Measurements from ENCODE around the gene PHACTR3. TPM values are rescaled to one million over a fixed set of nuclear protein-coding genes. Genes with fewer than 3 reads are reported as not detected.

PHACTR3 gene
- total and polyA plus RNA-seq, 4 donors = 0.14 to 0.42 (median 0.17) TPM

- 64% methylated on average over 5 of the region's 5 CpGs for WGBS
- H3K27ac ChIP-seq (ENCODE audit: low read depth in 1 of 2, low read length in 2 of 2) = no peak overlapping the region
- no peak for DNase-seq (ENCODE audit: low spot score)
- H3K4me1 ChIP-seq (ENCODE audit: control insufficient read depth in 4 of 4, insufficient read depth in 4 of 4, low read length in 3 of 4) = no peaks in the 10 kb centered on the region
- no peak overlapping the region for H3K9ac ChIP-seq (ENCODE audit: low read depth in 1 of 2, low read length in 2 of 2)
- no peak for TF ChIP-seq FOXA1 (IDR thresholded peaks at IDR 0.05)
- no peak for TF ChIP-seq RAD21 (IDR thresholded peaks at IDR 0.05)
- TF ChIP-seq, protein P1, sequence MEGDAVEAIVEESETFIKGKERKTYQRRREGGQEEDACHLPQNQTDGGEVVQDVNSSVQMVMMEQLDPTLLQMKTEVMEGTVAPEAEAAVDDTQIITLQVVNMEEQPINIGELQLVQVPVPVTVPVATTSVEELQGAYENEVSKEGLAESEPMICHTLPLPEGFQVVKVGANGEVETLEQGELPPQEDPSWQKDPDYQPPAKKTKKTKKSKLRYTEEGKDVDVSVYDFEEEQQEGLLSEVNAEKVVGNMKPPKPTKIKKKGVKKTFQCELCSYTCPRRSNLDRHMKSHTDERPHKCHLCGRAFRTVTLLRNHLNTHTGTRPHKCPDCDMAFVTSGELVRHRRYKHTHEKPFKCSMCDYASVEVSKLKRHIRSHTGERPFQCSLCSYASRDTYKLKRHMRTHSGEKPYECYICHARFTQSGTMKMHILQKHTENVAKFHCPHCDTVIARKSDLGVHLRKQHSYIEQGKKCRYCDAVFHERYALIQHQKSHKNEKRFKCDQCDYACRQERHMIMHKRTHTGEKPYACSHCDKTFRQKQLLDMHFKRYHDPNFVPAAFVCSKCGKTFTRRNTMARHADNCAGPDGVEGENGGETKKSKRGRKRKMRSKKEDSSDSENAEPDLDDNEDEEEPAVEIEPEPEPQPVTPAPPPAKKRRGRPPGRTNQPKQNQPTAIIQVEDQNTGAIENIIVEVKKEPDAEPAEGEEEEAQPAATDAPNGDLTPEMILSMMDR (IDR thresholded peaks at IDR 0.05; ENCODE audit: low read depth, low read length, missing input control) = no peak
- no peak for TF ChIP-seq HNF4G (IDR thresholded peaks at IDR 0.05)
- no peak for TF ChIP-seq SP1 (IDR thresholded peaks at IDR 0.05)
- no peak for TF ChIP-seq RXRA (IDR thresholded peaks at IDR 0.05)
- no peak for TF ChIP-seq EGR1 (IDR thresholded peaks at IDR 0.05; ENCODE audit: low read depth in 2 of 2)
- TF ChIP-seq, protein P2, sequence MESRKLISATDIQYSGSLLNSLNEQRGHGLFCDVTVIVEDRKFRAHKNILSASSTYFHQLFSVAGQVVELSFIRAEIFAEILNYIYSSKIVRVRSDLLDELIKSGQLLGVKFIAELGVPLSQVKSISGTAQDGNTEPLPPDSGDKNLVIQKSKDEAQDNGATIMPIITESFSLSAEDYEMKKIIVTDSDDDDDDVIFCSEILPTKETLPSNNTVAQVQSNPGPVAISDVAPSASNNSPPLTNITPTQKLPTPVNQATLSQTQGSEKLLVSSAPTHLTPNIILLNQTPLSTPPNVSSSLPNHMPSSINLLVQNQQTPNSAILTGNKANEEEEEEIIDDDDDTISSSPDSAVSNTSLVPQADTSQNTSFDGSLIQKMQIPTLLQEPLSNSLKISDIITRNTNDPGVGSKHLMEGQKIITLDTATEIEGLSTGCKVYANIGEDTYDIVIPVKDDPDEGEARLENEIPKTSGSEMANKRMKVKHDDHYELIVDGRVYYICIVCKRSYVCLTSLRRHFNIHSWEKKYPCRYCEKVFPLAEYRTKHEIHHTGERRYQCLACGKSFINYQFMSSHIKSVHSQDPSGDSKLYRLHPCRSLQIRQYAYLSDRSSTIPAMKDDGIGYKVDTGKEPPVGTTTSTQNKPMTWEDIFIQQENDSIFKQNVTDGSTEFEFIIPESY (IDR thresholded peaks at IDR 0.05) = no peak
- no peak for TF ChIP-seq JUND (IDR thresholded peaks at IDR 0.05)
- TF ChIP-seq GABPA (IDR thresholded peaks at IDR 0.05 in 1 of 2, conservative IDR thresholded peaks at IDR 0.05 in 1 of 2) = no peak
- H3K27me3 ChIP-seq (ENCODE audit: control insufficient read depth in 4 of 4, insufficient read depth in 4 of 4, low read length in 3 of 4) = peaks cover 0 to 4% (median 1%) of the 10 kb centered on the region in 4 donors
- H3K36me3 ChIP-seq (ENCODE audit: control insufficient read depth in 4 of 4, insufficient read depth in 3 of 4, low read depth in 1 of 4, low read length in 3 of 4) = no peaks in the 10 kb centered on the region
- H3K4me3 ChIP-seq (ENCODE audit: low read depth in 1 of 3, low read length in 3 of 3) = no peak overlapping the region
- H3K9me3 ChIP-seq (ENCODE audit: control insufficient read depth in 4 of 4, low read length in 3 of 4) = no peaks in the 10 kb centered on the region
Measured at GRCh38 chr20:59723108-59723500, 118.8 kb downstream of the PHACTR3 start.

DNA sequence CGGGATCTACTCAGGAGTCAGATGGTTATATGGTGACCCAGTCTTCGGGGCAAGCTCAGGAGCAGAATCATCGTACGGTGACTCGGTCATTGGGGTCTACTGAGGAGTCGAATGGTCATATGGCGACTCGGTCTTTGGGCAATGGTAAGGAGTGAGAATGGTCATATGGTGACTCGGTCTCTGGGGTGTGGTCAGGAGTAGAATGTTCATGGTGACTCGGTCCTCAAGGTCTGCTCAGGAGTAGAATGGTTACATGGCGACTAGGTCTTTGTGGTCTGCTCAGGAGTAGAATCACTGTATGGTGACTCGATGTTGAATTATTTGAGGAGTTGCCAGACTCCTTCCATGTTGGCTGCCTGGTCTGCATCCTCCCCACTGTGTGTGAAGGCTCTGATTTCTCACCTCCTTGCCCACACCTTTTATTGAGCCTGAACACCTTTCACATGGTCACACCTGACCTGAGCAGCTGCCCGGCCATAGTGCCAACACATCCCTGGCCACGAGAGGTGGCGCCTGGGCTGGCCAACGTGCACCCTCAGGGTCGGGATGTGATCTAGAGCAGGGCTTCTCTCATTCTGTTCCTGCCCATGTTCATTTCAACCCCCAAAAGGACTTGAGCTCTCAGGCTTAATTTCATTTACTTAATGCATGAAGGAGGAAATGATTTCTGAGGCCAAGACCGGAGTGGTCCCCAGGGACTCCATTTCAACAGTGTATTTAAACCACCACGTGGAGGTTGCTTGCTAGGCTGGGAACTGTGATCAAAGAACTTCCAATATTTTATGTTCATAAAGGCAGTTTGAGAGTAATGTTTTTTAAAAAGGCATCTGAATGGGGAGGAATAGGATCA is 119.5 kb downstream of the PHACTR3 start:
- 78% methylated on average over 19 of the region's 19 CpGs for WGBS
- peaks cover 0 to 4% (median 1%) of the 10 kb centered on the region in 4 donors for H3K27me3 ChIP-seq (ENCODE audit: control insufficient read depth in 4 of 4, insufficient read depth in 4 of 4, low read length in 3 of 4)
- H3K36me3 ChIP-seq (ENCODE audit: control insufficient read depth in 4 of 4, insufficient read depth in 3 of 4, low read depth in 1 of 4, low read length in 3 of 4) = no peaks in the 10 kb centered on the region
- H3K27ac ChIP-seq (ENCODE audit: low read depth in 1 of 2, low read length in 2 of 2) = no peak overlapping the region
- no peaks in the 10 kb centered on the region for H3K4me1 ChIP-seq (ENCODE audit: control insufficient read depth in 4 of 4, insufficient read depth in 4 of 4, low read length in 3 of 4)
- TF ChIP-seq YY1 (IDR thresholded peaks at IDR 0.05) (no peak), GABPA (IDR thresholded peaks at IDR 0.05 in 1 of 2, conservative IDR thresholded peaks at IDR 0.05 in 1 of 2) (no peak), TAF1 (conservative IDR thresholded peaks at IDR 0.05) (no peak), RXRA (IDR thresholded peaks at IDR 0.05) (no peak), RAD21 (IDR thresholded peaks at IDR 0.05) (no peak), HNF4G (IDR thresholded peaks at IDR 0.05) (no peak), MAX (IDR thresholded peaks at IDR 0.05) (no peak), FOXA2 (IDR thresholded peaks at IDR 0.05) (no peak), NR2F2 (IDR thresholded peaks at IDR 0.05) (no peak), SP1 (IDR thresholded peaks at IDR 0.05) (no peak), JUND (IDR thresholded peaks at IDR 0.05) (no peak), ATF3 (IDR thresholded peaks at IDR 0.05) (no peak), FOXA1 (IDR thresholded peaks at IDR 0.05) (no peak)
- TF ChIP-seq, protein P3, sequence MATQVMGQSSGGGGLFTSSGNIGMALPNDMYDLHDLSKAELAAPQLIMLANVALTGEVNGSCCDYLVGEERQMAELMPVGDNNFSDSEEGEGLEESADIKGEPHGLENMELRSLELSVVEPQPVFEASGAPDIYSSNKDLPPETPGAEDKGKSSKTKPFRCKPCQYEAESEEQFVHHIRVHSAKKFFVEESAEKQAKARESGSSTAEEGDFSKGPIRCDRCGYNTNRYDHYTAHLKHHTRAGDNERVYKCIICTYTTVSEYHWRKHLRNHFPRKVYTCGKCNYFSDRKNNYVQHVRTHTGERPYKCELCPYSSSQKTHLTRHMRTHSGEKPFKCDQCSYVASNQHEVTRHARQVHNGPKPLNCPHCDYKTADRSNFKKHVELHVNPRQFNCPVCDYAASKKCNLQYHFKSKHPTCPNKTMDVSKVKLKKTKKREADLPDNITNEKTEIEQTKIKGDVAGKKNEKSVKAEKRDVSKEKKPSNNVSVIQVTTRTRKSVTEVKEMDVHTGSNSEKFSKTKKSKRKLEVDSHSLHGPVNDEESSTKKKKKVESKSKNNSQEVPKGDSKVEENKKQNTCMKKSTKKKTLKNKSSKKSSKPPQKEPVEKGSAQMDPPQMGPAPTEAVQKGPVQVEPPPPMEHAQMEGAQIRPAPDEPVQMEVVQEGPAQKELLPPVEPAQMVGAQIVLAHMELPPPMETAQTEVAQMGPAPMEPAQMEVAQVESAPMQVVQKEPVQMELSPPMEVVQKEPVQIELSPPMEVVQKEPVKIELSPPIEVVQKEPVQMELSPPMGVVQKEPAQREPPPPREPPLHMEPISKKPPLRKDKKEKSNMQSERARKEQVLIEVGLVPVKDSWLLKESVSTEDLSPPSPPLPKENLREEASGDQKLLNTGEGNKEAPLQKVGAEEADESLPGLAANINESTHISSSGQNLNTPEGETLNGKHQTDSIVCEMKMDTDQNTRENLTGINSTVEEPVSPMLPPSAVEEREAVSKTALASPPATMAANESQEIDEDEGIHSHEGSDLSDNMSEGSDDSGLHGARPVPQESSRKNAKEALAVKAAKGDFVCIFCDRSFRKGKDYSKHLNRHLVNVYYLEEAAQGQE (IDR thresholded peaks at IDR 0.05) = no peak
- TF ChIP-seq, protein P1 (IDR thresholded peaks at IDR 0.05; ENCODE audit: low read depth, low read length, missing input control) = no peak
- no peak overlapping the region for H3K9ac ChIP-seq (ENCODE audit: low read depth in 1 of 2, low read length in 2 of 2)
- no peaks in the 10 kb centered on the region for H3K9me3 ChIP-seq (ENCODE audit: control insufficient read depth in 4 of 4, low read length in 3 of 4)
- no peak for DNase-seq (ENCODE audit: low spot score)
- H3K4me3 ChIP-seq (ENCODE audit: low read depth in 1 of 3, low read length in 3 of 3) = no peak overlapping the region

All from liver (tissue), 9 donors.